Endodermal cell (in vitro differentiated cells): Measurements from ENCODE around the gene ELAVL4. TPM values are rescaled to one million over a fixed set of nuclear protein-coding genes. Genes with fewer than 3 reads are reported as not detected.

Experiments
- DNase-seq: peaks from one replicate; pipeline ENCODE4 v3.0.0-alpha.2; 2017
- H3K27ac ChIP-seq: 2 replicates; pipeline ENCODE4 v1.5.1; 2013; ENCODE audit warnings: mild to moderate bottlenecking, low read depth, low read length, moderate library complexity
- H3K27me3 ChIP-seq: 2 replicates; pipeline ENCODE4 v1.6.1; 2013; ENCODE audit warnings: mild to moderate bottlenecking, low read length, moderate library complexity; ENCODE audit not compliant: insufficient read depth, control insufficient read depth, poor library complexity, severe bottlenecking
- H3K36me3 ChIP-seq: 2 replicates; pipeline ENCODE4 v1.7.0; 2013; ENCODE audit warnings: mild to moderate bottlenecking, low read length, moderate library complexity; ENCODE audit not compliant: control insufficient read depth, insufficient read depth
- H3K4me1 ChIP-seq: one replicate; pipeline ENCODE4 v1.7.0; 2013; ENCODE audit warnings: low read length; ENCODE audit not compliant: control insufficient read depth, insufficient read depth
- H3K4me3 ChIP-seq: 2 replicates; pipeline ENCODE4 v1.5.1; 2013; ENCODE audit warnings: mild to moderate bottlenecking, low read length, moderate library complexity
- H3K9ac ChIP-seq: 2 replicates; pipeline ENCODE4 v1.6.1; 2013; ENCODE audit warnings: mild to moderate bottlenecking, low read length, moderate library complexity; ENCODE audit not compliant: poor library complexity, severe bottlenecking; ENCODE audit errors: extremely low read depth
- H3K9me3 ChIP-seq: 2 replicates; pipeline ENCODE4 v1.6.1; 2013; ENCODE audit warnings: mild to moderate bottlenecking, low read length, moderate library complexity; ENCODE audit not compliant: control insufficient read depth
- H3K27ac Mint-ChIP-seq: 2 replicates; pipeline ENCODE4 v1.8.0; 2020; ENCODE audit warnings: mixed read lengths
- H3K27me3 Mint-ChIP-seq: 2 replicates; pipeline ENCODE4 v1.8.0; 2021; ENCODE audit warnings: mild to moderate bottlenecking, mixed read lengths; ENCODE audit not compliant: insufficient read depth
- H3K36me3 Mint-ChIP-seq: 2 replicates; pipeline ENCODE4 v1.8.0; 2020; ENCODE audit warnings: low read depth, mixed read lengths
- H3K4me1 Mint-ChIP-seq: 2 replicates; pipeline ENCODE4 v1.8.0; 2020; ENCODE audit warnings: mixed read lengths
- H3K4me3 Mint-ChIP-seq: 2 replicates; pipeline ENCODE4 v1.8.0; 2020; ENCODE audit warnings: mild to moderate bottlenecking, moderate library complexity, mixed read lengths
- H3K9me3 Mint-ChIP-seq: 2 replicates; pipeline ENCODE4 v1.8.0; 2020; ENCODE audit warnings: mild to moderate bottlenecking, mixed read lengths
- CTCF ChIP-seq: fragments of 200-600 bp; sonication (generic); conservative IDR thresholded peaks from 2 replicates; pipeline ENCODE4 v1.5.0; 2021; ENCODE audit warnings: antibody characterized with exemption, mild to moderate bottlenecking
- WGBS, 2 experiments: methylation state at CpG; one replicate each; pipeline versions ENCODE4 v1.1.5 to v1.1.7; 2013; ENCODE audit warnings: missing lambda C conversion rate in 2 of 2, mixed read lengths in 1 of 2; ENCODE audit not compliant: insufficient coverage in 1 of 2, insufficient read length in 1 of 2; 5-methylcytosine and 5-hydroxymethylcytosine counted together
- total RNA-seq, 2 donors: library from RNA; stranded (reverse); fragmentation: NEBNext Ultra II Directional in 1 of 2; extraction: Animal tissue kit (Norgen Biotek cat#: 25700) in 1 of 2; gene quantifications; 2 replicates in 1 of 2; 3 replicates in 1 of 2; pipeline ENCODE4 v1.2.1, GENCODE V29; 2021

The ELAVL4 gene
- total RNA-seq, 2 donors from 2014 or later = 4.0 to 10.3 TPM

GRCh38 chr1:50231209-50231608 lies 122.5 kb downstream of the ELAVL4 start:
- Histone ChIP-seq H3K9me3 (peaks cover 57% of the 10 kb centered on the region), H3K36me3 (no peaks in the 10 kb centered on the region), H3K4me3 (no peak overlapping the region), H3K27ac (no peak overlapping the region), H3K4me1 (no peaks in the 10 kb centered on the region), H3K27me3 (no peaks in the 10 kb centered on the region), H3K9ac (no peak overlapping the region)
- peaks cover 6% of the 10 kb centered on the region for H3K36me3 Mint-ChIP-seq
- peaks cover 41% of the 10 kb centered on the region for H3K9me3 Mint-ChIP-seq
- H3K27me3 Mint-ChIP-seq = peaks cover 6% of the 10 kb centered on the region
- H3K4me3 Mint-ChIP-seq = no peak overlapping the region
- WGBS, 2 experiments = 84 to 93% methylated on average over 3 to 5 of the region's 5 CpGs
- H3K4me1 Mint-ChIP-seq = peaks cover 11% of the 10 kb centered on the region
- no peak overlapping the region for H3K27ac Mint-ChIP-seq
- DNase-seq = no peak
- TF ChIP-seq CTCF = no peak

DNA sequence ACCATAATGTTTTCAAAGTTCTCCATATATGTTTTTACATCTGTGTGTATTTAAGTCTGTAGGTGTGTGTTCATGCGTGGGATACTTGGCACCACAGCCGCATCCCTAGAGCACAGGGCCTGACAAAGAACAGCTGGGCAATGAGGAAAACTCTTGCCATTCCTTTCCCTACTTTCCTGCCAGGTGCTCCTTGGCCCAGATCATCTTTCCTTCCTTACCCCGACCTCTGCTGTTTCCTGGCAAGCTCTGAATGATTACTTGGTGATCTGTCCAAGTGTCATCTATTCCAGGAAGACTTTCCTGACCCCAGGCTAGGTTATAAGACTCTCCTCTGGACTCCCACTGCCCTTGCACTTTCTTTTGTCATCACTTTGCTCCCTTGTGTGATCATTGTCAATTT lies 123.6 kb downstream of the ELAVL4 start:
- no peak for TF ChIP-seq CTCF
- Mint-ChIP-seq H3K27me3 (peaks cover 13% of the 10 kb centered on the region), H3K27ac (no peak overlapping the region), H3K4me3 (no peak overlapping the region), H3K36me3 (peaks cover 1% of the 10 kb centered on the region), H3K4me1 (peaks cover 11% of the 10 kb centered on the region), H3K9me3 (peaks cover 39% of the 10 kb centered on the region)
- peaks cover 51% of the 10 kb centered on the region for H3K9me3 ChIP-seq
- H3K4me1 ChIP-seq = no peaks in the 10 kb centered on the region
- no peaks in the 10 kb centered on the region for H3K36me3 ChIP-seq
- no peak overlapping the region for H3K27ac ChIP-seq
- no peaks in the 10 kb centered on the region for H3K27me3 ChIP-seq
- DNase-seq = no peak
- 25 to 63% methylated on average over 1 to 3 of the region's 3 CpGs for WGBS, 2 experiments
- H3K9ac ChIP-seq = no peak overlapping the region
- H3K4me3 ChIP-seq = no peak overlapping the region

DNA sequence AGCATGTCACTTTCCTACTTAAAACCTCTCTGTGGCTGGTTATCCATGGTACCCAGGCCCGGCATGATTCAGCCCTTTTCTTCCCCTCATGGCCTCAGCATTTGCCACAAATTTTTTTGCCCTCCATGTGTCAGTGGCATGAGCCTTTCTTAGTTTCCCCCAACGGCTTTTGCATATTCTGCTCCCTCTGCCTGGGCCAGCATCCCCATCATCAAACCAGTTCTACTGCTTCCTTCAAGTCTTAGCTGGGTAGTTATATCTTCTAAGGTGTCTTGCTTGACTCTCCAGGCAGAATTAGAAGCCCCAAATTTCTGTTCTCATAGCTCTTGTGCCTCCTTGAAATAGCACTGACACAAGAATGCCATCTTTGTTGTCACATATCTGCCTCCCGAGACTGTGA lies 127.9 kb downstream of the ELAVL4 start:
- peaks cover 1% of the 10 kb centered on the region for H3K36me3 Mint-ChIP-seq
- TF ChIP-seq CTCF = no peak
- H3K9me3 Mint-ChIP-seq = peaks cover 45% of the 10 kb centered on the region
- peaks cover 24% of the 10 kb centered on the region for H3K27me3 Mint-ChIP-seq
- H3K4me1 ChIP-seq = no peaks in the 10 kb centered on the region
- H3K4me3 ChIP-seq = no peak overlapping the region
- peaks cover 26% of the 10 kb centered on the region for H3K9me3 ChIP-seq
- no peak overlapping the region for H3K27ac Mint-ChIP-seq
- H3K27ac ChIP-seq = no peak overlapping the region
- no peak overlapping the region for H3K4me3 Mint-ChIP-seq
- H3K4me1 Mint-ChIP-seq = no peaks in the 10 kb centered on the region
- WGBS, 2 experiments = 72 to 86% methylated on average over 2 to 3 of the region's 3 CpGs
- H3K27me3 ChIP-seq = no peaks in the 10 kb centered on the region
- no peaks in the 10 kb centered on the region for H3K36me3 ChIP-seq
- DNase-seq = no peak
- H3K9ac ChIP-seq = no peak overlapping the region
